HG03378 (cell line): ENCODE results near the gene P2RX2.

Experiments
- ATAC-seq: cut with Tn5 transposase; IDR thresholded peaks from one replicate; pipeline ENCODE4 v1.9.1; 2021; ENCODE audit warnings: mild to moderate bottlenecking, moderate library complexity; ENCODE audit not compliant: unreplicated experiment

The P2RX2 gene

DNA sequence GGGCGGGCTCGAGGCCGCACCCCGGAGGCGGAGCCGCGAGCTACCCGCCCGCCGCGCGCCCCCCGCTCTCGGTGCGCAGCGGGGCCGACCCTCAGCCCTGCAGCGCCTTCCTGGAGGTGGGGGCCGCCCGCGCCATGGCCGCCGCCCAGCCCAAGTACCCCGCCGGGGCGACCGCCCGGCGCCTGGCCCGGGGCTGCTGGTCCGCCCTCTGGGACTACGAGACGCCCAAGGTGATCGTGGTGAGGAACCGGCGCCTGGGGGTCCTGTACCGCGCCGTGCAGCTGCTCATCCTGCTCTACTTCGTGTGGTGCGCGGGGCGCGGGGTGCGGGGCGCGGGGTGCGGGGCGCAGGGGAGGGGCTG is at the start of gene P2RX2:
Gene P2RX2 (plus strand): TSS at position 94 of the 361 bp plus-strand sequence. CDS start 41 bp downstream, at position 135.
- ATAC-seq, result no peak

DNA sequence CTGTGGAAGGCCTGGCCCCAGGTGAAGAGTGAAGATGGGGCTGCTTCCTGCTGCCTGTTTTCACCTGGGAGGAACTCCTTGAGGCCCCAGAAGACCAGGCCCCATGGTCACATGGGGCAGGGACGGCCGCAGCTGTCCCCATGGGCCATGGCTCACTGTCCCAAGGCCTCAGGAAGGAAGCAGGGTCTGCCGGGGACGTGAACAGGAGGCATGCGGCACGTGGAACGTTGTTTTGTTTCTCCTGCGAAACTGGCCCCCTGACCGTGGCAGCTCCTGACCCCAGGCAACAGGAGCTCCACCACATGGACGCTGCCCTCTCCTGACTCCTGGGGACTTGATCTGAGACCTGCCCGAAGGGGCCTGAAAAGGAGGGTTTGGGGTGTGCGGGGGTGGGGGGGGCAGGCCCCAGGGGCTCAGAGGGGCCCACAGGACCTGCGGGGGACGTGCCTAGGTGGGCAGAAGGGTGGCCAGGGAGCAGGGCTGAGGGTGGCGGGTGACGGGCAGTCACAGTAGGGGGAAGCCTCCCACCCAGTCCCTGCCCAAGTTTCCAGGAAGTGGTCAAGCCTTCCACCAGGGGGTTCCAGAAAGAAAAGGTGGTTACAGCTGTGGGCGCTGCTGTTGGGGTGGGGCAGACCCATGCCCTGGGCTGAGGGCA is 49.6 kb upstream of the P2RX2 start:
- no peak for ATAC-seq

DNA sequence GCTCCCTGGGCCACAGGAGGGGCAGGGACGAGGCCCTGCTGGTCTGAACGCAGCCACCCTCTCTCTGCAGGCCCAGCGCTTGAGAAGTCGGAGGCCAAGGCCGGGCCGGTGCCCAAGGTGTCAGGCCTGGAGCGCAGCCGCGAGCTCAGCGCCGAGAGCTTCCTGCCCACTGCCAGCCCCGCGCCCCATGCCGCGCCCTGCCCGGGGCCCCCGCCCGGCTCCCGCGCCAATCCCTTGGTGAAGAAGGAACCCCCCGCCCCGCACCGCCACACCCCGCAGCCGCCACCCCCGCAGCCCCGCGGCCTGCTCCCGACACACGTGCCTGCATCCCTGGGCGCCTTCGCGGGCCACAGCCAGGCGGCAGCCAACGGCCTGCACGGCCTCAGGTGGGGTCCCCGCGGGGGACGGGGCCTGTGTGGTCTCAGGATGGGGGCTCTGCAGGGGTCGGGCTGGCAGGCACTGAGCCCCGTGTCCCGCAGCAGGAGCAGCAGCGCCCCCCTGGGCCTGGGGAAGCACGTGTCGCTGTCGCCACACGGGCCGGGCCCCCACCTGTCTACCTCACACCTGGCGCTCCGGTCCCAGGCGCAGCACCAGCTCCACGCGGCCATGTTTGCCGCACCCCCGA is 48.6 kb upstream of the P2RX2 start:
- no peak for ATAC-seq

DNA sequence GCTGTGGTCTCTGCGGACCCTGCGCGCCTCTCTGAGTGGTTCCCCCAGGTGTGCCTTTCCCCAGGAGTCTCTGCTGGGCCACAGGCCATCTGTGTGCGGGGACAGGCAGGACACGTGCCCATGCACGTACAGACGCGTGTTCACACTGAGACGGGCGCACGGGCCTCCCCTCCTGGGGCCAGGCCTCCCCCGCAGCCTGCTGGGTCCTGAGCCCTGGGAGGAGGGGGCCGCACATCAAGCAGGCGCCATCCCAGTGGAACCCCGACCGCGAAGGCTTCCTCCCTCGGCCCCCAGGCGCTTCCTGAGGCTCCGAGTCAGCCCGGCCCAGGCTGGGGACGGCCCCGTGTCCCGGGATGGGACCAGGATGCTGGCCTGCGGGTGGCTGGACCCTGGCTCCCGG is 47.9 kb upstream of the P2RX2 start:
- ATAC-seq, result no peak

DNA sequence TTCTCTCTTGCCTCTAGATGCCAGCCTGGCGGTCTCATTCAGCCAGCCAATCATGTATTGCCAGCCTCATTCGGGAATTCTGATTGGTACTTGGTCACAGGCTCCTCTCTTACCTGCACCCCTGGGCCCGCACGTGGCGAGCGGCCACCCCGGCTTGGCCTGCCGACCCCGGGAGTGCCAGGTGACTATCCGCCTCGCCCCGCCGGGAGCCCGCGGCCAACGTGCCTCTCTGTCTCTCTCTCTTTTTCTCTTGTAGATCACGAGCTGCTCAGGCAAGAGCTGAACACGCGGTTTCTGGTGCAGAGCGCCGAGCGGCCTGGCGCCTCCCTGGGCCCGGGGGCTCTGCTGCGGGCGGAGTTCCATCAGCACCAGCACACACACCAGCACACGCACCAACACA is 47.5 kb upstream of the P2RX2 start:
- no peak for ATAC-seq

DNA sequence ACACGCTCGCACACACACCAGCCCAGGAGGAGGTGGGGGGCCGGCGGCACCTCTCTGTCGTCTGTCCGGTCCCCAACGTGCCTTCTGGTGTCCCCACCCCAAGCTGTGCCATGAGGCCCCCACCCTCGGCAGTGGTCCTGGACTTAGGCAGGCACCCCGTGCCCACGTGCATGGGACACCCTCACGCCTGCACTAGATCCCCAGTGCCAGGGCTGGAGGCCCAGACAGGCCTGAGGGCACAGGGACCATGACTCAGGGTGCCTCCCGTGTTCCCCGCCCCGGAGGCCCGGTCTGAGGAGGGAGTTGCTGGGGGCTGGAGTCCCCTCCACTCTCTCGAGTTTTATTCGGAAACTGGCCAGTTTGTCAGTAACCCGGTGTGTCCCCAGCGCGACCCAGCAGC is 47.0 kb upstream of the P2RX2 start:
- ATAC-seq, result no peak

DNA sequence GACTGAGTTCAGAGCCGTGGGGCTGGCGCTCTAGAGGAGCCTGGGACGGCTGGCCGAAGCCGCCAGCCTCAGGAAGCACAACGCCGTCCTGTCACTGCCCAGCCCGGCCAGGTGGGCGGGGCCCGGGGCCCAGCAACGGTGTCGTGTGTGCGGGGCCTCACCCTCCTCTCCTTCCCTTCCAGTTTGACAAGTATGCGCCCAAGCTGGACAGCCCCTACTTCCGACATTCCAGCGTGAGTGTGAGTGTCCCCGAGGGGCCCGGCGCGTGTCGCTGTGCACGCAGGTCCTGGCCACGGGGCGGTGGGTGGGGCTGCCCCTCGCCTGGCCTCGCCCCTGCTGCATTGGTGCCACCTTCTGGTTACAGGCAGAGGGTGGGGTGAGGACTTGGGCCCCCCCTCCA is 46.5 kb upstream of the P2RX2 start:
- ATAC-seq, result no peak

DNA sequence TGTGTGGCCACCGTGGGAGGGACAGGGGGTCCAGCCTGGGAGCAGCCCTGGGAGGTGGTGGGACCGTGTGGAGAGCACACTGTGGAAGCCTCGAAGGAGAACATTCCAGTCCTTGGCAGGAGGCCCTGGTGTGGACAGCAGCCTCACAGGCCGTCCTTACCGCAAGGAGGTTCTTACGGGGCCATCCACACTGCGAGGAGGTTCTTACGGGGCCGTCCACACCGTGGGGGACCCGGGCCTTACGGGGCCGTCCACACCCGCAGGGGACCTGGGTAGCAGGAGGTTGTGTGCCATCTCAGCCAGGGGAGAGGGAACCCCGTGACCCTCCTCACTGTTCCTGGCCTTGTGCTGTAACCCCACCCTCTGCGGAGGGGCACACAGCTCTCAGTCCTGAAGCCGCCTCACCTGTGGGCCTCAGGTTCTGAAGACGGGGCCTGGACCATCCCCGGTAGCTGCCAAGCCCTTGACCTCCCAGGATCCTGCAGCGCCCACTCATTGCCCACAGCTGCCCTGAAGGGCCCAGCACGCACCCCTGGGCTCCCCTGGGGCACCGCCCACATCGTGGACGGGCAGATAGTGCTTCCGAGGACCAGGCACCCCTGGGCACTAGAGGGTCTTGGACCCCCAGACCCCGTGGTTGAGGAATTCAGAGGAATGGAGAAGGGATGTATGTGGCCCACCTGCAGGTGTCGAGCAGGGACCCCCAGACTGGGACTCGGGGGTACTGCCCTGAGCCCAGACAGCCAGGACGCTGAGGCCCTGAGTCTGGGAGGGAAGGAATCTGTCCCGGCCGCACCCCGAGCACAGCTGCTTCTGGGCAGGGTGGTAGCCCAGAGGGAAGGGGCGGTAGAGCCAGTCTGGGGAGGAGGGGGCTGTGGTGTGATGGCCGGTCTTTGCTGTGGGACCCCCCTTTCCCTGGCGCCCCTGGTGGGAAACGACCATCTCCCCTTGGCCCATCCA is 45.5 kb upstream of the P2RX2 start:
- no peak for ATAC-seq

DNA sequence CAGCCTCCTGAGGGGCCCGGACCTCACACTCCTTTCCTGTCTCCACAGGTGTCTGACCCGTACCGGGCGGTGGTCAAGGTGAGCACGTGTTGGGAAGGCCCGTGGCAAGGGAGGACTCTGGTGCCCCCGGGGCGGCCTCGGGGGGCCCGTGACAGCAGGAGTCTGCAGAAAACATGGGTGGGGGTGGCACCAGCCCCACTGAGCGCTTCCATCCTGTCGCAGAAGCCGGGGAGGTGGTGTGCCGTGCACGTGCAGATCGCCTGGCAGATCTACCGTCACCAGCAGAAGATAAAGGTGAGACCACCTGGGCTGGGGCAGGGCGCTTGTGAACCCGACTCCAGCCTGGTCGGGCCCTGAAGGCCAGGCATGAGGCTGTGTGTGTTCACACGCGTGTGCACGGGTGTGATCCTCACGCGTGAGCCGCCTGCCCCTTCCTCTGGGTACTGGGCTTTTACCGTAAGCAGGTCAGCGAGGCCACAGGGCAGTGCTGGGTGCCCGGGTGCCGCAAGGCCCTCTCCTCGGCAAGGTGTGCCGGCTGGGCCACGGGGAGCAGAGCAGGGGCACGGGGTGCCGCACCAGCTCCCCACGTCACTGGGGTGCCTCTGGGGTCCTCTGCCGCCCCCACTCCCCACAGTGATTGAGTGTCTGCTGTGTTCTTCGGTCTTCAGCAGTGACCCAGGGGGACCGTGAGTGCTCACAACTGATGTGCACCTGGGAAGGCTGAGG is 44.1 kb upstream of the P2RX2 start:
- no peak for ATAC-seq

DNA sequence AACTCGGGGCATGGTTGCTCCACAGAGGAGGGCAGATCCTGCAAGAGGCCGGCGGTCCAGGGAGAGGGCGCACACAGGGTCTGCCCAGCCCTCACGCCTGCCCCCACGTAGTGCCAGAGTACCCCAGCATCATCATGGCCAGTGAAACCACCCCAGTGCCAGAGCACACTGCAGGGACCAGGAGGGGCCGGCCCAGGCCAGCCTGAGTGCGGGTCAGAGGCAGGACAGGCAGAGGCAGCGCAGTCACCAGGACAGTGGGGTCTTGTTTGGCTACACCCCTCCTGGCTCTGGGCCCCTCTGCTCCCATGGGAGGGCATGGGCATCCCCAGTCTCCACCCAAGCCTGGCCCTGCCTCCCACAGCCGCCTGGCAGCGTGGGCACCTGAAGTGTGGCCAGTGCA is 42.9 kb upstream of the P2RX2 start:
- ATAC-seq, result no peak

DNA sequence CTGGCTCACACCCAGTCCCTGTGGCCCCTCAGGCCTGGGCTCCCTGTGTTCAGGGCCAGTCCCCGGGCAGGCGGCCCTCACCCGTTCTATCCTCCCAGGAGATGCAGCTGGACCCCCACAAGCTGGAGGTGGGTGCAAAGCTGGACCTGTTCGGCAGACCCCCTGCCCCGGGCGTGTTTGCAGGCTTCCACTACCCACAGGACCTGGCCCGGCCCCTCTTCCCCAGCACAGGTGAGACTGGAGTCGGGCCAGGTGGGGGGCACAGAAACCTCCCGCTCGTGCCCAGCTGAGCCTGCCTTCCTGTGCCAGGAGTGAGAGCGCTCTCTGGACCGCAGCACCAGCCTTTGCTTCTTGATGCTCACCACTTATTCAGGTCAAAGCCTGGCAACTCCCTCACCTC is 41.9 kb upstream of the P2RX2 start:
- no peak for ATAC-seq

DNA sequence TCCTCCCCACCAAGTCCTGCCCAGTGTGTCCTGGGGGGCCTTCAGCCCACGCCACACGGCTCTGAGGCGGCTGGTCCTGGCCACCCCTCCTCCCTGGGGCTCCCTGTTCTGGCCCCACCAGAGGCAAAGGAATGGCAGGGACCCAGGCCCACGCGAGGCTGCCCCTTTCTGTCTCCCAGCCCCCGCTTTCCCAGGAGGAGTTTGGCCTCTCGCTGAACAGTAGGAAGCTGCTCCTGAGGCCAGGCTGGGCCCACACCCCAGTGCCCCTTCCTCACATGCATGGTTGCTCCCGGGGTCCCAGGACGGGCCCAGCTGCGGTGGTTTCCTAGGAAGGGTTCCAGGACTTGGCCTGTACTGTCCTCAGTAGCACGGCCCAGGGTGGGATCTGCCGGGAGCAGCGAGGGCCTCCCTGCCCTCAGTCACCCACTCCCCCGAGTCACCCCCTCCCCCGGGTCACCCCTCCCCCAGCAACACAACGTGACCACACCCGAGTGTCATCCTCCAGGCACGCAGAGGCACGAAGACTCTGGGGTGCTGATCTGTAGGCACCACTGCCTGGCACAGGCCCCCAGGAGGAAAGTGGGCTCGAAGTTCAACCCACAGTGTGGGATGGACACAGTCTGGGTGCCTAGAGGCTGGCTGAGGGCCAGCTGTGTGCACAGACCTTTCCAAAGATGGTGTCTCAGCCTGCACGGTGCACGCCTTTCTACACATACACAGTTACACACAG is 41.2 kb upstream of the P2RX2 start:
- ATAC-seq, result no peak

DNA sequence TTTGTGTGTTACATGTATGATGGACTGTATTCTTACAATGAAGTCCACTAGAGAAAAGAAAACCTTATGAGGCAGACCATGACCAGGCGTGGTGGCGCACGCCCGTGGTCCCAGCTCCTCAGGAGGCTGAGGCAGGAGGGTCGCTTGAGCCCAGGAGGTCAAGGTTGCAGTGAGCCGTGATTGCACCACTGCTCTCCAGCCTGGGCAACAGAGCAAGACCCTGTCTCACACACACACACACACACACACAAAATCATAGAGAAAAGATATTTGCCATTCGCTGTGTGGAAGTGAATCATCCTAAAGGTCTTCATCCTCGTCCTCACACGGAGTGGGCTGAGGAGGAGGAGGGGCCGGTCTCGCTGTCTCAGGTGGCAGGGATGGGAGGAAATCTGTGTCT is 40.5 kb upstream of the P2RX2 start:
- no peak for ATAC-seq

DNA sequence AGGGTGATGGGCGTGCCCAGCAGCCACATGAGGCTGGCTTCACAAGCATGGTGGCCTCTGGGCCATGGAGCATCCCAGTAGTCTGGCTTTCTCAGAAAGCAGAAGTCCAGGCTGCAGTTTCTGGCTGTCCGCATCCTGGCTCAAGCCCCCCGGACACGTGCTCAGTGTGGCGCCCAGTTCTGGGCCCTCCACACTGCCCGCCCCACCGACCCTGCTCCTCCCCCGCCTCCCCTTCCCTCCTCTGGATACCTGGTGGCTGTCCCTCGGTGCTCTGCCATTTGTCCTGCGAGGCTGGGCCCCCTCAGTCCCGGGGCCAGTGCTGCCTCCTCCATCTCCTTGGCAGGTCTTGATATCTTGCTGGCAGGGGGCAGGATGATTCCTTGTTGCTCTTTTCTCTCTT is 39.8 kb upstream of the P2RX2 start:
- no peak for ATAC-seq

DNA sequence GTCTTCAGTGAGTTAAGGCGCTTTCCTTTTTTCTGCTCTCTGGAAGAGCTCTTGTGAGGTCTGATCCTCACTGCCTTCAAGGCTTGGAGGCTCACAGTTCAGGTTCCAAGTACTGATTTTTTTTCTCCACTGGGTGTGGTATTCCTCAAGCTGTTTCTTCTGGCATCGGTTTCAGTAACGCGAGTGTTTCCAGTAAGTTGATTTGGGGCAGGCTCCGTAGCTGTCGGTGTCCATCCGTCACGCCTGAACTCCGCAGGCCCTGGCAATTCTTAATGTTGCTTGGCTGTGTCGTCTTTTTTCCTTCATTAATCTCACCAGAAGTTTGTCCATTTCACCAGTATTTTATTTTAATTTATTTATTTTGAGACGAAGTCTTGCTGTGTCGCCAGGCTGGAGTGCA is 38.8 kb upstream of the P2RX2 start:
- ATAC-seq, result no peak

DNA sequence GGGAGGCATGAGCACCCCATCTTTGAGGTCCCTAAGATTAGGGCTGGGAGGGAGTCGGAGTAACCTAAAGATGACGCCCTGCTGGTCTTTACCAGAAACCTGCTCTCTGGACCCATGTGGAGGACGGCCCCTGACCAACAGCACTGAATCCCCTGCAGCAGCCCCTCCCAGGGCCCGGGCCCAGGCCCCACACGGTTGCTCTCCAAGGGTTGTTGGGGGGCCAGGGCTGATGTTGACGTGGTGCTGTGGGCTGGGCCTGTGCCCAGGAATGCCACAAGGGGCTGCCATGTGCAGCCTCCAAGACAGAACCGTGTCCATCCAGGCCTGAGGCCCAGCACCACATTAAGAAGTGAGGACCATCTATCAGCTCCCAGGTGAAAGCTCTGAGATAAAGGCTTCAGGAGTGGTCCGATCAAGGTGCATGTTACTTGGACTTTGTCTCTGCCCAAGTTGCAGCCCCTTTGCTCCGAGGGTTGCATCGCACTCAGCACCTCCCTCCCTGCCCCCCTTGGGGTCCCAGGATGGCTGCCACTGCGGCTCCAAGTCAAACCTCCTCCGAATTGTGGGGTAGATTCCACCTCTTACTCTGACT is 37.8 kb upstream of the P2RX2 start:
- ATAC-seq, result no peak

DNA sequence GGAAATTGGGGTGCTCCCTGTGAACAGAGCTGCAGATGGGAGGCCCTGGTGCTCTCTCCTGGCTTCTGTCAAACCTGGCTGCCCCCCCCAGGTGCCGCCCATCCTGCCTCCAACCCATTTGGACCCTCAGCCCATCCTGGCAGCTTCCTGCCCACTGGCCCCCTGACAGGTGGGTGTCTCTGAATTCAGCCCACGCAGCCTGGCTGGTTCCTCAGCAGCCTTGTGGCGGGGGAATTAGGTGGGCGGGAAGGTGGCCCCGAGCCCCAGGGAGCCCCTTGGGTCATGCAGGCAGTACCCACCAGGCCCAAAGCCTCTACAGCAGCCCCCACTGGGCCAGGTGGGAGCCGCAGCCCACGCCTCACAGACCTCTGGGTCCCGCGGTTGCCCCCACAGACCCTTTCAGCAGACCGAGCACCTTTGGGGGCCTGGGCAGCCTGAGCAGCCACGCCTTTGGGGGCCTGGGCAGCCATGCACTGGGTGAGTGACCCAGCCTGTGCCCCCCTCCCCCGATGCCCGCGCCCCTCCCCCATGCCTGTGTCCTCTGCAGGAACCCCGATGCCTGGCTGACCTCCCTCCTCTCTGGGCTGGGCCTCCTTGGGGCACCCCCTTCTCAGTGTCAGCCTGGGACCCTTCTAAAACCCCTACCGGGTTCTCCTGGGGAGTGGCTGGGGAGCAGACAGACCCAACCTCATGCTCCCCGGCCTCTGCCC is 37.1 kb upstream of the P2RX2 start:
- no peak for ATAC-seq

DNA sequence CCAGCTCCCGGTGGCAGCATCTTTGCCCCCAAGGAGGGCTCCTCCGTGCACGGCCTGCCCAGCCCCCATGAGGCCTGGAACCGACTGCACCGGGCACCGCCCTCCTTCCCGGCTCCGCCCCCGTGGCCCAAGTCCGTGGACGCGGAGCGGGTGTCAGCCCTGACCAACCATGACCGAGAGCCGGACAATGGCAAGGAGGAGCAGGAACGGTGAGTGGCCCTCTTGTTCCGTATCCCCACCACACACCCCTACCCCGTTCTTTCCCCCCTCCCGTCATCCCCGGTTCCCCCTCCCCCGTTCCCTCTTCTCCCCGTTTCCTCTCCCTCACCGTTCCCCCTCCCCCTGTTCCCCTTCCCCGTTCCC is 36.5 kb upstream of the P2RX2 start:
- no peak for ATAC-seq

DNA sequence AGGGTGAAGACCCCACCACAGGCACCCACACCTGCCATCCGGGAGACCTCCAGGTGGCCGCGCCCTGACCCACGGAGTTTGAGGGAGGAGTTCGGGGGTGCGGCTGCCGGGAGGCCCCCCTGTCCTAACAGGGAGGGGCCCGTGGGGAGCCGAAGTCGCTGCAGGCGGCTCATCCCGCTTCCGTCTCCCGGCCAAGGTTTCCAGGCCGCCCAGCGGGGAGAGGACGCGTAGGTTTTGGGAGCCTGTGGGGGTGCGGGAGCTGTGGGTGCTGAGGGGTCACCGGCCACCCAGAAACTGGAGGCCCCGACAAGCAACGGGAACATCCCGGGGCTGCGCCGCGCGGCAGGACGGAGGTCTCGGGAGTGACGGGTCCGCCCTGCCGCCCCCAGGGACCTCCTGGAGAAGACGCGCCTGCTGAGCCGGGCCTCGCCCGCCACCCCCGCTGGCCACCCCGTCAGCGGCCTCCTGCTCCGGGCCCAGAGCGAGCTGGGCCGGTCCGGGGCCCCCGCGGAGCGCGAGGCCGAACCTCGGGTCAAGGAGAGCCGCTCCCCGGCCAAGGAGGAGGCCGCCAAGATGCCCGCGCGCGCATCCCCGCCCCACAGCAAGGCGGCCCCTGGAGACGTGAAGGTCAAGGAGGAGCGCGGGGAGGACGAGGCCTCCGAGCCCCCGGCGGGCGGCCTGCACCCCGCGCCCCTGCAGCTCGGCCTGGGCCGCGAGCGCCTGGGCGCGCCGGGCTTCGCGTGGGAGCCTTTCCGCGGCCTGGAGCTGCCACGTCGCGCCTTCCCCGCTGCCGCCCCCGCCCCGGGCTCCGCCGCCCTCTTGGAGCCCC is 35.8 kb upstream of the P2RX2 start:
- no peak for ATAC-seq
